TTC549 (cell line): Measurements from ENCODE around the gene FRY.

Source experiments
- FAIRE-seq: peaks from 2 replicates; lab custom pipeline; 2012; peaks lifted over from hg19 to GRCh38; lab: Jason Lieb, UNC

The FRY gene

DNA sequence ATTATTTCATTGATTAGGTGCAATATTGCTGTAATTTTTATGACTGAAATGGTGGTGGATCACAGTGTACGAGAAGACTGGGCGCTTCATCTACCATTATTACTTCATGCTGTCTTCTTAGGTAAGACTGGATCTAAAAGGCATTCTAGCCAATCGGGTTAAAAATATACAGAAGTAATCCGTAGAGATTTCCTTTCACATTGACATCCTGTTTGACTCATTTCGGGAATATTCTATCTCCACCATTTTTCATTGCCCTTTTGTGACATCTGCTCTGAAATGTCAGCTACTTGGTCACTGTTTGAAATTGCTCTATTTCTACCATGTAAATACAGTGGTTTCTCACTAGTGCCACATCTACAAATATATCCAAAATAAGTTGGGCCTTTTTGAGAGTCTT is 193.3 kb downstream of the FRY start:
- FAIRE-seq, result no peak

GRCh38 chr13:32225481-32225931 is 193.9 kb downstream of the FRY start:
- FAIRE-seq, result no peak

- no peak for FAIRE-seq
These were observed 196.9 kb downstream of the FRY start for GRCh38 chr13:32228330-32229041.

- no peak for FAIRE-seq
These were observed 197.9 kb downstream of the FRY start for GRCh38 chr13:32229443-32229842.

DNA sequence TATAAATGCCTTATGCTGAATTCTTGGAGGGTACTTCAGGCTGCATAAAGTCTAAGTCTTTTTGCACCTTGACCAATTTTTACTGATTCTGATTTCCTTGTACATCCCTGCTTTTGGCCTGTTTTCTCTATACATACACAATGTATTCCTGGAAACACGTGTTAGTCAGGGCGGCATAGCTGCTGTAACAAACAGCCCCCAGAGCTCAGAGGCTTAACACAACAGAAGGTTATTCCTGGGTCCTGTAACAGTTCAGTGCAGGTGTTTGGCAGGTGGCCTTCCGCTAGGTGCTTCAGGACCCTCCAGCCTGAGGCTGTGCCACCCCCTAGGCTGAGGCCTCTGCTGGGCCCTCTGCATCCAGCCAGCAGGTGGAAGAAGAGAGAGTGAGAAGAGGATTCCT is 200.7 kb downstream of the FRY start:
- no peak for FAIRE-seq

GRCh38 chr13:32233062-32233461 is 201.5 kb downstream of the FRY start:
- FAIRE-seq, result no peak

GRCh38 chr13:32234914-32235313 is 203.3 kb downstream of the FRY start:
- no peak for FAIRE-seq

GRCh38 chr13:32237681-32238080 is 206.1 kb downstream of the FRY start:
- FAIRE-seq, result no peak

GRCh38 chr13:32243695-32244094 is 212.1 kb downstream of the FRY start:
- FAIRE-seq, result no peak

- no peak for FAIRE-seq
These were observed 214.0 kb downstream of the FRY start for GRCh38 chr13:32245555-32245954.

GRCh38 chr13:32246468-32246867 is 214.9 kb downstream of the FRY start:
- FAIRE-seq, result no peak

DNA sequence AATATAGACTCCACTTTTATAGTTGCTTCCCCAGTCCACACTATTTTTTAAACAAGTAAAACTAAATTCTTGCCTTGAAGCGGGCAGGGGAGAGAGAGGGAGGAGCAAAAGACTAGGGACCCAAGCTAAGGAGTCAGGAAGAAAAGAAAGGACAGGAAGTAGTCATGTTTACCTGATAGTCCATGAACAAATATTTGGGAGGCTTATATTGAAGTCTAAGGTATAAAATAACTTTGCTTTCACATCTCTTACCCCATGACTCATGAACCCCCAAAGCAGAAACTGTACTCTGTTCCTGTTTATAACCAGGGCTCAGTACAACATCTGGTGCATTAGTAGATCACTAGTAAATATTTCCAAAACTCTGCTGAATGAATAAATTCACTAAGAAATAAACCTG is 216.3 kb downstream of the FRY start:
- no peak for FAIRE-seq

DNA sequence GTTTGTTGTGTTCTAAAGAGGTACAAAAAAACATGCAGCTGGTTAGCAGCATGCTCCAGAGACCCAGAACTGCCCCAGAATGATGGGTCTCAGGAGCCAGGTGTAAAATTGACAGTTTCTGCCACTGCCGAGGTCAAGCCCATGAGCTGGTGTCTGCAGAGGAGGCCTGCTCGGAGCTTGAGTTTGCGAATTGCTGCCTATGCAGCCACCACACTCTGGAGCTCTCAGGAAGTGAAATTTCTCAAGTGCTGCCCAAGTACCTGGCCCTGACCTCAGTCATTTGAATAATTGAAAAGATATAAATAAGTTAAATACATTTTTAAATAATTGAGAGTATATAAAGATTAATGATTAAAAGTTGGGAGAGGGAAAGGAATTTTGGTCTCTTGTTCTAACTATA is 217.2 kb downstream of the FRY start:
- no peak for FAIRE-seq

- FAIRE-seq, result no peak
These were observed 221.4 kb downstream of the FRY start for GRCh38 chr13:32252812-32253438.

- no peak for FAIRE-seq
These were observed 222.4 kb downstream of the FRY start for GRCh38 chr13:32253911-32254399.

DNA sequence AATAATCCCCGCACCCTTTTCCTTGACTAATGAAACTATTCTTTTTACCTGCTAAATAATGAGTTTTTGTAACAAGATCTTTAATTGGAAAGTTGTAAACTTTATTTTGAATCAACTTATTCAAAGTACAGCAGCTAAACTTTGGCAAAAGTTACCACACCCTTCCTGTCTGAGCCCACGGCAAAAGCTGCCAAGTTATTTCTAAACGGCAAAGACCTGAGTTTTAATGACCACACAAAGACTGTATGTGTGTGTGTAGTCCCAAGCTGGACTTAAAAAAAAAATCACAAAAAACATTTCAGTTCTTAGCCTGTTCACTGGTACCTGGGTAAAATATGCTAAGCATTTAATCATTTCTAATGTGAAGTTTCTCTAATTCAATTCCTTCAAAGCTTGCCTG is 222.8 kb downstream of the FRY start:
- FAIRE-seq, result no peak

- no peak for FAIRE-seq
These were observed 223.5 kb downstream of the FRY start for GRCh38 chr13:32254916-32255723.

DNA sequence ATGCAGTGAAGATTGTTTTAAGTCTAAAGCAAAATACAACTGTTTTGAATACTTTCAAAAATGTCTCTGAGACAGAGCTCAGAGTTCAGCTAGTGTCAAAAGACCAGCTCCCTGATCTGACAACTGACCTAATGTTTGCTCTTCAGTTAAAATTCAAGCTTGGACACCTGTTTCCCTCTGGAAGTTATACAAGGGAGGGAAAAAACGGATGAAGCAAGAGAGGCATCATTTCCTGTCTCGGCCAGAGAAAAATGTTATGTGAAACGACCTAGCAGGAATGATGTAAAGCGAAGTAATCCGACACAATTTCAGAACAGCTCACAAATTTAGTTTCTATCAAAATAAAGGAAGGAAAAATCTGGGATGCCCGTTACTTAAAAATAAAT is 224.1 kb downstream of the FRY start:
- FAIRE-seq, result no peak

DNA sequence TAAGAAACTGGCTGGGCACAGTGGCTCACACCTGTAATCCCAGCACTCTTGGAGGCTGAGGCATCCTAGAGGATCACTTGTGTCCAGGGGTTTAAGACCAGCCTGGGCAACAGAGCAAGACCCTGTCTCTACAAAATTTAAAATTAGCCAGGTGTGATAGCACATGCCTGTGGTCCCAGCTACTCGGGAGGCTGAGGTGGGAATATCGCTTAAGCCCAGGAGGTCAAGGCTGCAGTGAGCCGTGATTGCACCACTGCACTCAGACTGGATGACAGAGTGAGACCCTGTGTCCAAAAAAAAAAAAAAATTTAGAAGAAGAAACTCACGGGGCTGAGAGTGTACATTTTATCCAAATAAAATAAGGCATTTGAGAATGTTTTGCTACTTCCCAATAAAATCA is 224.7 kb downstream of the FRY start:
- FAIRE-seq, result no peak

- no peak for FAIRE-seq
These were observed 226.1 kb downstream of the FRY start for GRCh38 chr13:32257649-32258048.

DNA sequence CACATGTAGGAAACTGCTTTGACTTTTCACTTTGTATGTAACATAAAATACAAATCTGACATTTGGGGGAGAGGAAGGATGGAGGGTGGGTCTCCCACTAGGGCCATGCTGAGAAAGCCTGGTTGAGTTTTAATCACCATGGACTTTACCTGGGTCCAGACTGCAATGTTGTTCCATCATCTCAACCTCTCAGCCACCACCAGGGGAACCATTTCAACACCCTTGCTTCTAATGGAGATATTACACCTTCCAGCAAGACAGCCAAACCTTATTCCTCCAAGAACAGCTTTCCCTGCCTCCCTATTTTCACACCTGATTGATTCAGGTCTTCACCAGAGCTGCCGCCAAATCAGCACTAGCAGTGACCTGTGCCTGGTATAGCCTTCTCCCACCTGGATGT is 227.5 kb downstream of the FRY start:
- FAIRE-seq, result no peak

DNA sequence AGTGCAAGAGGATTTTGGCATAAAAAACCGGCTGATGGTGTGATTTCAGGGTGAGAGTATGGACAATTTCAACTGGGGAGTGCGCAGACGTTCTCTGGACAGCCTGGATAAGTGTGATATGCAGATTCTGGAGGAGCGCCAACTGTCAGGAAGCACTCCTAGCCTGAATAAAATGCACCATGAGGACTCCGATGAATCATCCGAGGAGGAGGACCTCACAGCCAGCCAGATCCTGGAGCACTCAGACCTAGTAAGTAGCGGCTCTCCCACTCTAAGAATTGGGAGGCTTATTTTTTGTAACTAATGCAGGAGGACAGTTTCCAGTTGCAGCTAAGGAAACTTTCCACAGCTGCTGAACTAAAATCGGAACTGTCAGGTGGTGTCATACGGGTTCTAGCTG is 230.0 kb downstream of the FRY start:
- no peak for FAIRE-seq

- FAIRE-seq, result no peak
These were observed 230.6 kb downstream of the FRY start for GRCh38 chr13:32262165-32262564.
